Prostate gland (tissue), 2 donors: ENCODE measurements around the gene EFCAB14. TPM values are rescaled to one million over a fixed set of nuclear protein-coding genes. Genes with fewer than 3 reads are reported as not detected.

Experiments
- DNase-seq: peaks from one replicate; pipeline ENCODE4 v3.0.0-alpha.2; 2019; ENCODE audit warnings: low spot score
- H3K27ac ChIP-seq, 2 donors: fragments of 200-600 bp; sonication (generic); 2 replicates each; pipeline ENCODE4 v1.5.1; 2017 to 2019
- H3K27me3 ChIP-seq: fragments of 200-600 bp; sonication (generic); replicated peaks from 2 replicates; pipeline ENCODE4 v1.5.1; 2019; ENCODE audit not compliant: insufficient read depth
- H3K36me3 ChIP-seq, 2 donors: fragments of 200-600 bp; sonication (generic); 1 replicate in 1 of 2; 2 replicates in 1 of 2; pipeline versions ENCODE4 v1.5.1 to v1.8.1; 2017 to 2019
- H3K4me1 ChIP-seq: fragments of 200-600 bp; sonication (generic); replicated peaks from 2 replicates; pipeline ENCODE4 v1.5.1; 2019
- H3K4me3 ChIP-seq, 2 donors: fragments of 200-600 bp; sonication (generic); 2 replicates each; pipeline ENCODE4 v1.5.1; 2017 to 2019
- H3K9me3 ChIP-seq: fragments of 200-600 bp; sonication (generic); 2 replicates; pipeline ENCODE4 v1.5.1; 2017
- POLR2A ChIP-seq: fragments of 450-650 bp; IDR thresholded peaks from one replicate; pipeline ENCODE4 v1.6.1; 2016; ENCODE audit warnings: antibody characterized with exemption, mild to moderate bottlenecking
- POLR2AphosphoS5 ChIP-seq: sonication (generic); formaldehyde crosslinking; IDR thresholded peaks from one replicate; pipeline ENCODE4 v1.6.1; 2017; ENCODE audit warnings: antibody characterized with exemption
- WGBS: methylation state at CpG from one replicate; pipeline ENCODE4 v1.1.5; 2018; 5-methylcytosine and 5-hydroxymethylcytosine counted together
- intact Hi-C: fragments of 100-400 bp; cut with DNase I; formaldehyde crosslinking; loops from one replicate; pipeline ENCODE4 v1.14.2; 2022
- total RNA-seq, 2 donors: library from RNA; depleted of rRNA; stranded (reverse); fragments of >200 nt; gene quantifications; one replicate each; pipeline ENCODE4 v1.1.0, GENCODE V29; 2016
- TF ChIP-seq, protein P1 (sequence below), 4 experiments: fragments of 200-600 bp in 2 of 4; fragments of 450-650 bp in 2 of 4; sonication (generic) in 2 of 4; IDR thresholded peaks; 1 replicate in 3 of 4; 2 replicates in 1 of 4; pipeline ENCODE4 v1.5.1; 2016 to 2019; ENCODE audit warnings: antibody characterized with exemption in 4 of 4, mild to moderate bottlenecking in 2 of 4, moderate library complexity in 2 of 4

Gene EFCAB14
- total RNA-seq, 2 donors from 2014 or later, result 99.9 to 116 TPM

DNA sequence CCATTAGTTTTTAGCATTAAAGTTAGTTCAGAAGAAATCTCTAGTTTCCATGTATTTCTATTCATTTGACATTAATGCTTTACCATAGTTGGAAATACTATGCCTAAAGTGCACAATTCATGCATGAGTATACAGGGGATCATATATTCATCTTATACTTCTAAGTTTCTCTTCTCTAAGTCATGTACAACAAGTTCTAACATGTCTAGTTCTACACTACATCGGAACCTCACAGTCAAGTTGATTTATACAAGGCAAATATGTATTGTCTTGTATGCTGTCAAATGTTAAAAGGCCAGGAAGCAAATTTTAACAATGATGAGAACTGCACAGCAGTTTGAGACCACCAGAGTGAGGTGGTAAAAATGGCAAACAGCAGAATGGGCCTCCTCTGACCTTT is 79.4 kb downstream of the EFCAB14 start:
- H3K4me1 ChIP-seq, result peaks cover 2% of the 10 kb centered on the region
- H3K4me3 ChIP-seq, result no peak overlapping the region
- intact Hi-C loops, result no loop called here

DNA sequence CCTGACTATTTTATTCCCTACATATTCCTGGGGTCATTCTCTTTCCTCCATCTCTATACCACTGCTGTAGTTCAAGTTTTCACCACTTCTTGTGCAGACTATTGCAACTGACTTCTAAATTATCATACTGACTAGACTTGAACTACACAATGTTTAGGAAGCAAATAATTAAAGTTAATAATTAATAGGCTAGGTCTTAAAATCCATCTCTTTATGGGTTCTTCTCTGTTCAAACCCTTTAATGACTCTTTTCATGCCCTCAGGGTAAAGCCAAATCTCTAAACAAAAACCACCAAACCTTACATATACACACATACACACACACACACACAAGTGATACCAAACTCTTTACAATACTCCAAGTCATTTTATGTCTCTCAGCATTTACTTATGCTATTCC is 80.0 kb downstream of the EFCAB14 start:
- no peak overlapping the region for H3K27ac ChIP-seq
- intact Hi-C loops, result no loop called here
- peaks cover 2% of the 10 kb centered on the region for H3K4me1 ChIP-seq

More for the DNA sequence above, 79.4 kb downstream of the EFCAB14 start:
- Histone ChIP-seq H3K27me3 (no peaks in the 10 kb centered on the region), H3K9me3 (no peaks in the 10 kb centered on the region), H3K36me3 (no peaks in the 10 kb centered on the region), H3K27ac (no peak overlapping the region)
- no peak for DNase-seq
- 52% methylated on average over 1 of the region's 1 CpG for WGBS
- TF ChIP-seq POLR2AphosphoS5, result no peak
- TF ChIP-seq, protein P1, sequence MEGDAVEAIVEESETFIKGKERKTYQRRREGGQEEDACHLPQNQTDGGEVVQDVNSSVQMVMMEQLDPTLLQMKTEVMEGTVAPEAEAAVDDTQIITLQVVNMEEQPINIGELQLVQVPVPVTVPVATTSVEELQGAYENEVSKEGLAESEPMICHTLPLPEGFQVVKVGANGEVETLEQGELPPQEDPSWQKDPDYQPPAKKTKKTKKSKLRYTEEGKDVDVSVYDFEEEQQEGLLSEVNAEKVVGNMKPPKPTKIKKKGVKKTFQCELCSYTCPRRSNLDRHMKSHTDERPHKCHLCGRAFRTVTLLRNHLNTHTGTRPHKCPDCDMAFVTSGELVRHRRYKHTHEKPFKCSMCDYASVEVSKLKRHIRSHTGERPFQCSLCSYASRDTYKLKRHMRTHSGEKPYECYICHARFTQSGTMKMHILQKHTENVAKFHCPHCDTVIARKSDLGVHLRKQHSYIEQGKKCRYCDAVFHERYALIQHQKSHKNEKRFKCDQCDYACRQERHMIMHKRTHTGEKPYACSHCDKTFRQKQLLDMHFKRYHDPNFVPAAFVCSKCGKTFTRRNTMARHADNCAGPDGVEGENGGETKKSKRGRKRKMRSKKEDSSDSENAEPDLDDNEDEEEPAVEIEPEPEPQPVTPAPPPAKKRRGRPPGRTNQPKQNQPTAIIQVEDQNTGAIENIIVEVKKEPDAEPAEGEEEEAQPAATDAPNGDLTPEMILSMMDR (IDR thresholded peaks at IDR 0.05), result no peak
- TF ChIP-seq POLR2A, result no peak

DNA sequence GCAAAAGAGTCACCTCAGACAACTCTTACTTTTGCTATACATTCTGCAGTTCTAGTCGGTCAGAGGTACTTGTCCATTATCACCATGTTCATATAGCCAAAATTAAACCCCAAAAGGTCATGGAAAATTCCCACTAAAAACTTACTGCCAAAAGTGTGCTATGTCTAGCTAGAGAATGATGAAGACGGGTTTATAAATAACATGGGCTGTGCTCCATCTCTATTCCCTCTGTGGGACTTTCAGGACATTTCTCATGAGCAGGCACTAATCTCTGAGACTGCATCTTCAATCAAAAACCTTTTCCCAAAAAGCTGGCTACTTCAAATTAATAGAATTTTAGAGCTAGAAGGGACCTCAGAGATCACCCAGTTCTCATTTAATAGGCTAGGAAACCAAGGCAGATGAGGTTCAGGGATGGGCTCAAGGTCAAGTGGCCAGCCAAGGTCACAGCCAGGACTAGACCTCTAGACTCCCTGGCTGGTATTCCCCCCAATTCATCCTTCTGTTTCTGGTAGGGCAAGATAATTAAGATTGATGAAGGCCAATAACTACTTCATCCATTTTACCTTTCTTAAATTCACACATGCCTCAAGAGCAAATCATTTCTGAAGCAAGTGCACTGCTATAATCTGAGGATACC is 81.3 kb downstream of the EFCAB14 start:
- no peaks in the 10 kb centered on the region for H3K36me3 ChIP-seq
- 40% methylated on average over 2 of the region's 2 CpGs for WGBS
- no peaks in the 10 kb centered on the region for H3K4me1 ChIP-seq
- no peak overlapping the region for H3K4me3 ChIP-seq
- H3K9me3 ChIP-seq, result no peaks in the 10 kb centered on the region
- intact Hi-C loops, result no loop called here
- TF ChIP-seq, protein P1 (IDR thresholded peaks at IDR 0.05), result no peak
- TF ChIP-seq POLR2A, result no peak
- no peak overlapping the region for H3K27ac ChIP-seq
- DNase-seq, result no peak
- no peaks in the 10 kb centered on the region for H3K27me3 ChIP-seq

More for the DNA sequence above, 80.0 kb downstream of the EFCAB14 start:
- H3K36me3 ChIP-seq, result no peaks in the 10 kb centered on the region
- DNase-seq, result no peak
- no peak overlapping the region for H3K4me3 ChIP-seq
- H3K9me3 ChIP-seq, result no peaks in the 10 kb centered on the region
- H3K27me3 ChIP-seq, result no peaks in the 10 kb centered on the region
- TF ChIP-seq POLR2AphosphoS5, result no peak
- no peak for TF ChIP-seq POLR2A
- TF ChIP-seq, protein P1 (IDR thresholded peaks at IDR 0.05), result no peak

DNA sequence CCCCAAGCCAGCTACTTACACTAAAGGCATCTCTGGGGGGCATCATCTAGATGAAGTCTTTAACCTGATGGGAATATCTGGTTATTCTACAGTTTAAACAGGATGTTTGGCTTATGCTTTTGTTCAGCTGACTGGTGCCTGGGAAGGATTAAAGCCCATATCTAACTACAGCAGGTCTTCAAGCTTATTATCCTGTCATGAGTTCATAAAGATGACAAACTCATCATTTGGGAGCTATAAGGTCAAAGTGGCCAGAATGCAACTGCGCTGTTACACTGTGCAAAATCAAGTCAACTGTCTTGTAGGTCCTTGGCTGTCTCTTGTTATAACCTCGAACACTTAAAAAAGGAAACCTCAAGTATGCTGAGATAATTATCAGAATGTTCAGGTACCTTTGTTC is 83.7 kb downstream of the EFCAB14 start:
- no peak for DNase-seq
- 93% methylated on average over 2 of the region's 2 CpGs for WGBS
- no peaks in the 10 kb centered on the region for H3K9me3 ChIP-seq
- H3K4me1 ChIP-seq, result no peaks in the 10 kb centered on the region
- no peak overlapping the region for H3K4me3 ChIP-seq
- no peaks in the 10 kb centered on the region for H3K36me3 ChIP-seq
- no peaks in the 10 kb centered on the region for H3K27me3 ChIP-seq
- TF ChIP-seq POLR2AphosphoS5, result no peak
- H3K27ac ChIP-seq, result no peak overlapping the region
- intact Hi-C loops, result no loop called here

DNA sequence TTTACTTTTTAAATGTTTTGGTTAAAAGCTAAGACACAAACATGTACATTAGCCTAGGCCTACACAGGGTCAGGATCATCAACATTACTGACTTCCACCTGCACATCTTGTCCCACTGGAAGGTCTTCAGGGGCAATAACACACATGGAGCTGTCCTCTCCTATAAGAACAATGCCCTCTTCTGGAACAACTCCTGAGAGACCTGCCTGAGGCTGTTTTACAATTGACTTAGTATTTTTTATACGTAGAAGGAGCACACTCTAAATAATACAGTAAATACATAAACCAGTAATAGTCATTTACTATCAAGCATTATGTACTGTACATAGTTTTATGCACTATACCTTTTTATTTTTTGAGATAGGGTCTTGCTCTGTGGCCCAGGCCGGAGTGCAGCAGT is 88.2 kb downstream of the EFCAB14 start:
- Histone ChIP-seq H3K9me3 (no peaks in the 10 kb centered on the region), H3K36me3 (no peaks in the 10 kb centered on the region), H3K4me1 (no peaks in the 10 kb centered on the region), H3K4me3 (no peak overlapping the region), H3K27ac (no peak overlapping the region), H3K27me3 (no peaks in the 10 kb centered on the region)
- TF ChIP-seq POLR2A (no peak), POLR2AphosphoS5 (no peak)
- TF ChIP-seq, protein P1 (IDR thresholded peaks at IDR 0.05), result no peak
- intact Hi-C loops, result no loop called here
- 67% methylated on average over 2 of the region's 2 CpGs for WGBS
- no peak for DNase-seq

Other genes starting within 250 kb of the EFCAB14 start
- gene DMBX1, start 229.3 kb downstream of the EFCAB14 start, total RNA-seq, result not detected
- not detected for gene KNCN, start 167.5 kb downstream of the EFCAB14 start, total RNA-seq
- 10 to 100 TPM; 28.1 to 37.8 TPM for gene MKNK1, start 114.8 kb downstream of the EFCAB14 start, total RNA-seq
- gene MOB3C, start 102.3 kb downstream of the EFCAB14 start, total RNA-seq, result 10 to 100 TPM; 19.4 to 19.7 TPM
- gene ATPAF1, start 50.8 kb downstream of the EFCAB14 start, total RNA-seq, result 10 to 100 TPM; 52.2 to 71.3 TPM
- 10 to 100 TPM in 1 of 2 donors, not detected in 1; 30.6 TPM for gene TEX38, start 47.3 kb downstream of the EFCAB14 start, total RNA-seq
- 10 to 100 TPM; 41.4 to 73.3 TPM for gene CYP4B1, start 79.9 kb upstream of the EFCAB14 start, total RNA-seq
- gene CYP4A11, start 222.4 kb upstream of the EFCAB14 start, total RNA-seq, result not detected